Loucy (cell line): ENCODE results near the gene L3MBTL4.
"Not testable (repeated sequence)": the region's sequence is repeated elsewhere in the genome, so short reads cannot be mapped to it uniquely, and the experiment has no call there.

Experiments used
- H2AFZ ChIP-seq: fragments of 200-600 bp; sonication (generic); 2 replicates; pipeline ENCODE4 v1.6.0; 2016; ENCODE audit warnings: antibody characterized with exemption, mild to moderate bottlenecking, low read length, moderate library complexity
- H3F3A ChIP-seq: fragments of 200-600 bp; 2 replicates; pipeline ENCODE4 v1.6.0; 2016; ENCODE audit warnings: antibody characterized with exemption, low read depth, mild to moderate bottlenecking
- H3K27me3 ChIP-seq: fragments of 200-600 bp; sonication (generic); 2 replicates; pipeline ENCODE4 v1.6.1; 2014; ENCODE audit warnings: low read length, mild to moderate bottlenecking; ENCODE audit not compliant: insufficient read depth, poor library complexity, severe bottlenecking
- H3K36me3 ChIP-seq: fragments of 200-600 bp; sonication (generic); 2 replicates; pipeline ENCODE4 v1.6.1; 2016; ENCODE audit warnings: low read length; ENCODE audit not compliant: insufficient read depth
- H3K4me1 ChIP-seq: fragments of 200-600 bp; sonication (generic); 2 replicates; pipeline ENCODE4 v1.5.1; 2014; ENCODE audit warnings: low read length, mild to moderate bottlenecking; ENCODE audit not compliant: insufficient read depth, poor library complexity, severe bottlenecking
- H3K4me2 ChIP-seq: fragments of 200-600 bp; sonication (generic); 2 replicates; pipeline ENCODE4 v1.6.0; 2014; ENCODE audit warnings: antibody characterized with exemption, low read length, low read depth, mild to moderate bottlenecking; ENCODE audit not compliant: poor library complexity, severe bottlenecking
- H3K4me3 ChIP-seq: fragments of 200-600 bp; sonication (generic); 2 replicates; pipeline ENCODE4 v1.5.1; 2014; ENCODE audit warnings: low read length, mild to moderate bottlenecking, mixed read lengths; ENCODE audit not compliant: poor library complexity, severe bottlenecking
- H3K79me2 ChIP-seq: fragments of 200-600 bp; sonication (generic); 2 replicates; pipeline ENCODE4 v1.6.1; 2014; ENCODE audit warnings: low read length; ENCODE audit not compliant: insufficient read depth
- H3K9ac ChIP-seq: fragments of 200-600 bp; sonication (generic); 2 replicates; pipeline ENCODE4 v1.6.0; 2014; ENCODE audit warnings: mild to moderate bottlenecking, low read depth, low read length, moderate library complexity; ENCODE audit not compliant: poor library complexity, severe bottlenecking
- H3K9me2 ChIP-seq: fragments of 200-600 bp; sonication (generic); replicated peaks from 2 replicates; pipeline ENCODE4 v1.6.1; 2016; ENCODE audit warnings: low read depth, low read length, mixed read lengths
- H3K9me3 ChIP-seq: fragments of 200-600 bp; sonication (generic); 2 replicates; pipeline ENCODE4 v1.6.1; 2014; ENCODE audit warnings: mild to moderate bottlenecking, antibody characterized with exemption, low read length, low read depth; ENCODE audit not compliant: insufficient read depth
- H4K20me1 ChIP-seq: fragments of 200-600 bp; sonication (generic); 2 replicates; pipeline ENCODE4 v1.6.0; 2014; ENCODE audit warnings: antibody characterized with exemption, low read length, mild to moderate bottlenecking; ENCODE audit not compliant: insufficient read depth, poor library complexity, severe bottlenecking
- EZH2phosphoT487 ChIP-seq: fragments of 200-600 bp; IDR thresholded peaks from 2 replicates; pipeline ENCODE4 v1.6.1; 2018; ENCODE audit warnings: antibody characterized with exemption, mild to moderate bottlenecking, moderate library complexity, borderline replicate concordance
- TF ChIP-seq, protein P1 (sequence below): fragments of 200-600 bp; sonication (generic); conservative IDR thresholded peaks from 2 replicates; pipeline ENCODE4 v1.5.1; 2014; ENCODE audit warnings: mild to moderate bottlenecking, antibody characterized with exemption, low read length

The L3MBTL4 gene

DNA sequence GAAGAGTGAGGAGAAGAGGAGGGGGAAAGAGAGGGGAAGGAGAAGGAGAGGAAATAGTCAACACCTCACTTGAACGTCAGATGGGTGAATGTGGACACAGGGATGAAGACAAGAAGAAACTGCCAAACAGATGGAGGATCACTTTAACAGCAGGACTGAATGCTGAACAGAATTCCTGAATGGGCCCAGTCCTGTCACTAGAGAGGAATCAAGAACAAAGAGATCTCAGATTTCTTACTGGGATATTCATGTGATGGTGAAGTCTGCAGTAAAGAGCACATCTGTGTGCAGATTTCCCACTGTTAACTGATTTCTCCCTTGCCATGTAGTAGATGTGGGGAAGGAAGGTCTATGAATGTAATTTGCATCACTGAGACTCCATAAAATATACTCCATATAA lies 135.4 kb downstream of the L3MBTL4 start:
- no peaks in the 10 kb centered on the region for H3F3A ChIP-seq
- H3K9me3 ChIP-seq = no peaks in the 10 kb centered on the region
- H3K27me3 ChIP-seq = no peaks in the 10 kb centered on the region
- no peak overlapping the region for H3K4me3 ChIP-seq
- H3K9me2 ChIP-seq = no peaks in the 10 kb centered on the region
- H4K20me1 ChIP-seq = no peaks in the 10 kb centered on the region
- H3K4me2 ChIP-seq = no peak overlapping the region
- TF ChIP-seq, protein P1, sequence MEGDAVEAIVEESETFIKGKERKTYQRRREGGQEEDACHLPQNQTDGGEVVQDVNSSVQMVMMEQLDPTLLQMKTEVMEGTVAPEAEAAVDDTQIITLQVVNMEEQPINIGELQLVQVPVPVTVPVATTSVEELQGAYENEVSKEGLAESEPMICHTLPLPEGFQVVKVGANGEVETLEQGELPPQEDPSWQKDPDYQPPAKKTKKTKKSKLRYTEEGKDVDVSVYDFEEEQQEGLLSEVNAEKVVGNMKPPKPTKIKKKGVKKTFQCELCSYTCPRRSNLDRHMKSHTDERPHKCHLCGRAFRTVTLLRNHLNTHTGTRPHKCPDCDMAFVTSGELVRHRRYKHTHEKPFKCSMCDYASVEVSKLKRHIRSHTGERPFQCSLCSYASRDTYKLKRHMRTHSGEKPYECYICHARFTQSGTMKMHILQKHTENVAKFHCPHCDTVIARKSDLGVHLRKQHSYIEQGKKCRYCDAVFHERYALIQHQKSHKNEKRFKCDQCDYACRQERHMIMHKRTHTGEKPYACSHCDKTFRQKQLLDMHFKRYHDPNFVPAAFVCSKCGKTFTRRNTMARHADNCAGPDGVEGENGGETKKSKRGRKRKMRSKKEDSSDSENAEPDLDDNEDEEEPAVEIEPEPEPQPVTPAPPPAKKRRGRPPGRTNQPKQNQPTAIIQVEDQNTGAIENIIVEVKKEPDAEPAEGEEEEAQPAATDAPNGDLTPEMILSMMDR = no peak
- no peak for TF ChIP-seq EZH2phosphoT487
- H3K36me3 ChIP-seq = no peaks in the 10 kb centered on the region
- H2AFZ ChIP-seq = no peak overlapping the region
- H3K9ac ChIP-seq = no peak overlapping the region
- no peaks in the 10 kb centered on the region for H3K79me2 ChIP-seq
- H3K4me1 ChIP-seq = no peaks in the 10 kb centered on the region

DNA sequence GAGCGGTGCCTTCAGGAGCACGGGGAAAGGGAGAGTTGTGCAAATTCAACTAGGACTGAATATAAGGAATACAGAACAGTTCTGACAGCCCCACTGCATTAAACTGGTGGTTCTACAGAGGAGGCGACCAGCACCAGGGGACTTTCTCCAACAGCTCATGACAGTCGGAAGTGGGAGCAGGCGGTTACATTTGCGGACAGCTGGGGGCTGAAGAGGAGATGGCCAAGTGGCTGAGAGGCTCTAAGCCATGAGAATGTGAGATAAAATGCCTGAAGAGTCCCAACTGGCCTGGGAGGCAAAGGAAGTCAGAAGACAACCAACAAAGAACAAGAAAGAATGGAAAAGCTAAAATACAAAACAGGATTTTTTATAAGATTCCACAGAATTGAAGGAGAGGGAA lies 141.3 kb downstream of the L3MBTL4 start:
- TF ChIP-seq EZH2phosphoT487 = no peak
- TF ChIP-seq, protein P1 = no peak

DNA sequence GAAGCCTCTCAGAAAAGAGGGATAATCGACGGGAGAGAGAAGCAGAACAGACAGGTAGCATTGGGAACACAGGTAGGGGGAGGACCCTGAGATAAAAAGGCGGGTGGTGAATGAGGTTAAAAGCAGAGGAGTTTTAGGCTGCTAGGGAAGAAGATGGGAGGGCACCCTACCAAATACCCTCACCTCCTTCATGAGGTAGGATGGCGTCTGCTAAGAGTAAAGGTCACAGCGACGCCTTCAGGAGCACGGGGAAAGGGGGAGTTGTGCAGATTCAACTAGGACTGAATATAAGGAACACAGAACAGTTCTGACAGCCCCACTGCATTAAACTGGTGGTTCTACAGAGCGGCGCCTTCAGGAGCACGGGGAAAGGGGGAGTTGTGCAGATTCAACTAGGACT lies 142.6 kb downstream of the L3MBTL4 start:
- not testable (repeated sequence) for H3K9ac ChIP-seq, H3K9me3 ChIP-seq, H3K36me3 ChIP-seq, H3K4me3 ChIP-seq, H3K4me2 ChIP-seq, H2AFZ ChIP-seq, H3F3A ChIP-seq, H3K27me3 ChIP-seq, H3K79me2 ChIP-seq, H3K4me1 ChIP-seq, H4K20me1 ChIP-seq, H3K9me2 ChIP-seq

More for the DNA sequence above, 141.3 kb downstream of the L3MBTL4 start:
- no peaks in the 10 kb centered on the region for H3K79me2 ChIP-seq
- H3K4me1 ChIP-seq = no peaks in the 10 kb centered on the region
- no peak overlapping the region for H3K4me3 ChIP-seq
- H3K9ac ChIP-seq = no peak overlapping the region
- no peak overlapping the region for H2AFZ ChIP-seq
- H3F3A ChIP-seq = no peaks in the 10 kb centered on the region
- no peaks in the 10 kb centered on the region for H3K36me3 ChIP-seq
- no peaks in the 10 kb centered on the region for H3K27me3 ChIP-seq
- no peaks in the 10 kb centered on the region for H3K9me2 ChIP-seq
- H3K9me3 ChIP-seq = no peaks in the 10 kb centered on the region; the same call in 1 of the 2 replicates
- H3K4me2 ChIP-seq = no peak overlapping the region
- no peaks in the 10 kb centered on the region for H4K20me1 ChIP-seq

- Histone ChIP-seq H3K36me3 (no peaks in the 10 kb centered on the region), H4K20me1 (no peaks in the 10 kb centered on the region), H3K9me3 (no peaks in the 10 kb centered on the region; the same call in 1 of the 2 replicates), H3K4me1 (no peaks in the 10 kb centered on the region), H3K79me2 (no peaks in the 10 kb centered on the region), H3K4me2 (no peak overlapping the region), H3F3A (no peaks in the 10 kb centered on the region), H3K4me3 (no peak overlapping the region), H3K9ac (no peak overlapping the region), H3K27me3 (no peaks in the 10 kb centered on the region), H3K9me2 (no peaks in the 10 kb centered on the region), H2AFZ (no peak overlapping the region)
- TF ChIP-seq EZH2phosphoT487 = no peak
- TF ChIP-seq, protein P1 = no peak
Observed at GRCh38 chr18:6271585-6271984, 143.1 kb downstream of the L3MBTL4 start.
